Measurements from ENCODE around the gene CYYR1.

- TF ChIP-seq CTCF (conservative IDR thresholded peaks at IDR 0.05; ENCODE audit: low read length): no peak
- no peak for TF ChIP-seq EZH2phosphoT487 (IDR thresholded peaks at IDR 0.05; ENCODE audit: borderline replicate concordance, low read depth, low read length)
These were observed 134.1 kb downstream of the CYYR1 start for GRCh38 chr21:26438976-26439375.
